ENCODE results near the gene AKAP1. TPM values are rescaled to one million over a fixed set of nuclear protein-coding genes. Genes with fewer than 3 reads are reported as not detected.

Gene AKAP1
- total RNA-seq, 4 donors from 2014 or later: 82.7 to 110 (median 104) TPM

DNA sequence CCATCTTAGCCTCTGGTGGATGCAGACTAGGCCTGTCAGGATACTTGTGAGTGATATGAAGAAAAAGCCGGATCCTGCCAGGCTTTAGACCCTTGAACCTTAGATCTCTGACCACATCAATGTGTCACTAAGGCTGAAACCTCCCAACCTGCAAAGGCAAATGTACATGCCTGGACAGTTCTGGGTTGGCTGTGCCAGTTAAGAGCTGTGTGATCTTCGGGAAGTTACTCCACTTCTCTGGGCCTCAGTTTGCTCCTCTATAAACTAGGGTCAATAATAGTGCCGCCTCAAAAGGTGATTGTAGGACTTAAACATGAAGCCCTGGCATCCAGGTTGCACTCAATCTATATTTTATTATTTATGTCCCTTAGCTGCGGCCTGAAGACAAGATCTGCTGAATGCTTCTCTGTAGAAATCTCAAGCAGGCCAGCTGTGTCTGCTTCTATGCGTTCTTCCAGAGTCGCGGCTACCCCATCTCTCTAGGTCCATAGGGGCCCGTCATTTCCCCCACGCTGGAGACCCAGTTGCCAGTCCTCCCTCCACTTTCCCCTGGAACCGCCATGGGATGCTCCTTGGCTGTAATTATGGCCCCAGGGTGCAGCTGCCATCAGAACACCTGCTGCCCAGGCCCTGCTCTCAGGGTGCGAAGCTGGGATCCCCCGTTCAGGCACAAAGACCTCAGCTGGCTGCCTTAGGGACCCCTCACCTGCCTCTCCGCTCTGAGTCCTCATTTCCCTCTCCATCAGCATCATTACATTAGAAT, 50.2 kb downstream of the AKAP1 start:
- DNase-seq (ENCODE audit: extremely low spot score): no peak
- no peak overlapping the region for H3K27ac ChIP-seq (replicated peaks in 1 of 4)
- 91% methylated on average over 10 of the region's 13 CpGs for WGBS
- no peaks in the 10 kb centered on the region for H3K9me3 ChIP-seq
- no peak overlapping the region for H3K4me3 ChIP-seq
- intact Hi-C loops (cut with DNase I): loop anchor here (10.0 kb wide), 1 partner anchor 540 kb away; no protein-coding TSS in a partner anchor
- H3K36me3 ChIP-seq: no peaks in the 10 kb centered on the region
- TF ChIP-seq EP300 (IDR thresholded peaks at IDR 0.05): no peak
- TF ChIP-seq POLR2A (IDR thresholded peaks at IDR 0.05; ENCODE audit: low read depth): no peak
- peaks cover 0 to 7% (median 3%) of the 10 kb centered on the region in 4 donors for H3K4me1 ChIP-seq
- no peaks in the 10 kb centered on the region for H3K27me3 ChIP-seq

DNA sequence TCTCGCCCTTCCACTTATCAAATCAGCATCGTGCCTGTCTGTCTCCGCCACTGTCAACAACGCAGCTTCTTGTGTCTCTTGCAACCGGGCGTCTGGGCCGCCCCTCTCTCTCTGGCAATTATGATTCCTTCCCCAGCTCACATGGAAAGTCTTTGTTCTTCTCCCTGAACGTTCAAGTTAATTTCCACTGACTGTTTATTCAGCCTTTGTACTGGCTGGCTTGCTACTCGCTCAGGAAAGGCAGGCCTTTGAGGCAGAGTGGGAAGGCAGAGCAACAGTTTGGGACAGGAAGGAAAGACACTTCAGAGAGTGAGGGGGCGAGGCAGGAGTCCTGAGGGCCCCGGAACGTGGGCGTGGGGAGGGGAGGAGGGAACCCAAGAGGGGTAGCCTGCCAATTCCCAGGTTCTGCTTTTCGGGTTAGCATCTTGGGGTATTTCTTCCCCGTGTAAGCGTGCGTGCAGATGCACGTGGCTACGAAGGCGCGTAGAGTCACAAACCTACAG, 50.8 kb downstream of the AKAP1 start:
- WGBS: 58% methylated on average over 21 of the region's 21 CpGs
- no peak for DNase-seq (ENCODE audit: extremely low spot score)
- intact Hi-C loops (cut with DNase I): loop anchor here (10.0 kb wide), 1 partner anchor 539 kb away; no protein-coding TSS in a partner anchor
- H3K9me3 ChIP-seq: no peaks in the 10 kb centered on the region
- TF ChIP-seq, protein P1, sequence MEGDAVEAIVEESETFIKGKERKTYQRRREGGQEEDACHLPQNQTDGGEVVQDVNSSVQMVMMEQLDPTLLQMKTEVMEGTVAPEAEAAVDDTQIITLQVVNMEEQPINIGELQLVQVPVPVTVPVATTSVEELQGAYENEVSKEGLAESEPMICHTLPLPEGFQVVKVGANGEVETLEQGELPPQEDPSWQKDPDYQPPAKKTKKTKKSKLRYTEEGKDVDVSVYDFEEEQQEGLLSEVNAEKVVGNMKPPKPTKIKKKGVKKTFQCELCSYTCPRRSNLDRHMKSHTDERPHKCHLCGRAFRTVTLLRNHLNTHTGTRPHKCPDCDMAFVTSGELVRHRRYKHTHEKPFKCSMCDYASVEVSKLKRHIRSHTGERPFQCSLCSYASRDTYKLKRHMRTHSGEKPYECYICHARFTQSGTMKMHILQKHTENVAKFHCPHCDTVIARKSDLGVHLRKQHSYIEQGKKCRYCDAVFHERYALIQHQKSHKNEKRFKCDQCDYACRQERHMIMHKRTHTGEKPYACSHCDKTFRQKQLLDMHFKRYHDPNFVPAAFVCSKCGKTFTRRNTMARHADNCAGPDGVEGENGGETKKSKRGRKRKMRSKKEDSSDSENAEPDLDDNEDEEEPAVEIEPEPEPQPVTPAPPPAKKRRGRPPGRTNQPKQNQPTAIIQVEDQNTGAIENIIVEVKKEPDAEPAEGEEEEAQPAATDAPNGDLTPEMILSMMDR (IDR thresholded peaks at IDR 0.05): no peak
- no peak for TF ChIP-seq POLR2A (IDR thresholded peaks at IDR 0.05; ENCODE audit: low read depth)
- no peak for TF ChIP-seq EP300 (IDR thresholded peaks at IDR 0.05)
- TF ChIP-seq POLR2AphosphoS5 (IDR thresholded peaks at IDR 0.05): no peak
- no peaks in the 10 kb centered on the region for H3K36me3 ChIP-seq
- no peak overlapping the region for H3K4me3 ChIP-seq
- no peaks in the 10 kb centered on the region for H3K27me3 ChIP-seq
- H3K27ac ChIP-seq (replicated peaks in 1 of 4): no peak overlapping the region
- peaks cover 0 to 5% (median 3%) of the 10 kb centered on the region in 4 donors for H3K4me1 ChIP-seq

DNA sequence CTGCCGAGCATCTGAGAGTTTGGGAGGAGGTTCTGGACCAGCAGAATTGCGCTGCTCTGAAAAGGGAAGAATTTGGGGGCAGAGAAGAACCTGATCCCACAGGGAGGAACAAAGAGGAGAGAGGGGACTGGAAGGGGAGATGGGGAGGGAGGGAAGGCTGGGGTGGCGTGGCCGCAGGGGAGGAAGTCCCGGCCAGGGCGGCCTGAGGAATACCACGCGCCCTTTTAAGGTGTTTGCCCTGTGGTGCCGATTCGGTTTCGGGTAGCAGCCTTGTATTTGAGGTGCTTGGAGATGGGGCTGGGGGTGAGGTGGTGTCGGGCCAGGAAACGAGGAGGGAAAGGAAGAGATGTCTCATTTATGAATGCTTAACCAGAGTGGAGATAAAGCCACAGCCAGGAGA, 51.3 kb downstream of the AKAP1 start:
- Histone ChIP-seq H3K9me3 (no peaks in the 10 kb centered on the region), H3K4me3 (no peak overlapping the region), H3K27me3 (no peaks in the 10 kb centered on the region), H3K4me1 (peaks cover 0 to 3% (median under 1%) of the 10 kb centered on the region in 4 donors), H3K36me3 (no peaks in the 10 kb centered on the region), H3K27ac (replicated peaks in 1 of 4) (no peak overlapping the region)
- TF ChIP-seq, protein P1 (IDR thresholded peaks at IDR 0.05): no peak
- no peak for TF ChIP-seq POLR2AphosphoS5 (IDR thresholded peaks at IDR 0.05)
- DNase-seq (ENCODE audit: extremely low spot score): no peak
- WGBS: 66% methylated on average over 13 of the region's 13 CpGs
- intact Hi-C loops (cut with DNase I): loop anchor here (10.0 kb wide), 1 partner anchor 538 kb away; no protein-coding TSS in a partner anchor

DNA sequence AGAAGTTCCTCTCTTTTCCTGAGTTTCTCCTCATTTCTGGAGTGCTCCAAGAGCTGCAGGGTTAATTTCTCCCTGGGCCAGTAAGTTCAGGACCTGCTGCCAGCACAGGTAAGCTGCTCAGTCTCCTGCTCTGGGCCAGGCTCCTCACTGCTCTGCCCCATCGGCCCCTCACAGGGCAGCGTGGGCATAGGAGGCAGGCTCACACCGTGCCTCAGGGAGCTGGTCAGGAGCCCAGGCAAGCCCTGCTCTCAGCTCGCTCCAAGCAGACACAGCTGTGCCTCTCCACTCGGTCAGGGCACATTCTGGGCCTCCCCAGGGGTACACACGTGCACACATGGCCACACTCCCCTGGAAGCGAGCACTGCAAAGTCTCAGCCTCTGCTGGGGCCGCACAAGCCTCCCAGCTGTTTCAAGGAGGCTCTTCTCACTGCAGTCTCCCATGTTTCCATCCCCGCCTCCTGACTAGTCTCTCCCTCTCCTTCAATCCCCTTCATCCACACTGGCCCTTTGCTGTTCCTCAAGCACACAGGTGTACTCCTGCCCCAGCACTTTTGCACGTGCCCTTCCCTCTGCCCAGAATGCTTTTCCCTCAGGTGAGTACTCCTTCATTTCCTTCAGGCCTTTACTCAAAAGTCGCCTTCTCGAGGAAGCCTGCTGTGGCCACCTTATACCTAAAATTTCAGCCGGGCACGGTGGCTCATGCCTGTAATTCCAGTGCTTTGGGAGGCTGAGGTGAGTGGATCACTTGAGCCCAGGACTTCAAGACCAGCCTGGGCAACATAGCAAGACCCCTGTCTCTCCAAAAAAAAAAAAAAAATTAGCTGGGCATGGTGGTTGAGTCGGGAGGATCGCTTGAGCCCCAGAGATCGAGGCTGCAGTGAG, 53.2 kb downstream of the AKAP1 start:
- Histone ChIP-seq H3K4me3 (no peak overlapping the region), H3K9me3 (no peaks in the 10 kb centered on the region), H3K27ac (replicated peaks in 1 of 4) (no peak overlapping the region), H3K36me3 (no peaks in the 10 kb centered on the region), H3K27me3 (no peaks in the 10 kb centered on the region), H3K4me1 (no peaks in the 10 kb centered on the region)
- TF ChIP-seq POLR2A (IDR thresholded peaks at IDR 0.05; ENCODE audit: low read depth) (no peak), POLR2AphosphoS5 (IDR thresholded peaks at IDR 0.05) (no peak), EP300 (IDR thresholded peaks at IDR 0.05) (no peak)
- TF ChIP-seq, protein P1 (IDR thresholded peaks at IDR 0.05): no peak
- 91% methylated on average over 17 of the region's 17 CpGs for WGBS
- intact Hi-C loops (cut with DNase I): loop anchor here (10.0 kb wide), 1 partner anchor 537 kb away; no protein-coding TSS in a partner anchor
- no peak for DNase-seq (ENCODE audit: extremely low spot score)

Measured in esophagus muscularis mucosa (tissue), 4 donors.